Measurements from ENCODE around the gene KRTAP5-9.
"Not testable (repeated sequence)": the region's sequence is repeated elsewhere in the genome, so short reads cannot be mapped to it uniquely, and the experiment has no call there.

The KRTAP5-9 gene

GRCh38 chr11:71548120-71548519 lies at the start of gene KRTAP5-9:
Gene KRTAP5-9 (plus strand): TSS chr11:71548420. CDS start chr11:71548658, 238 bp downstream.
- DNase-seq = no peak

- DNase-seq = no peak
Observed at GRCh38 chr11:71499125-71499524, 49.1 kb upstream of the KRTAP5-9 start.

- no peak for DNase-seq
Observed at GRCh38 chr11:71499546-71499945, 48.7 kb upstream of the KRTAP5-9 start.

GRCh38 chr11:71500601-71501021 lies 47.6 kb upstream of the KRTAP5-9 start:
- DNase-seq = no peak

GRCh38 chr11:71501071-71501985 lies 46.9 kb upstream of the KRTAP5-9 start:
- no peak for DNase-seq

GRCh38 chr11:71502026-71502425 lies 46.2 kb upstream of the KRTAP5-9 start:
- no peak for DNase-seq

- no peak for DNase-seq
Observed at GRCh38 chr11:71502871-71503435, 45.3 kb upstream of the KRTAP5-9 start.

GRCh38 chr11:71504531-71504930 lies 43.7 kb upstream of the KRTAP5-9 start:
- DNase-seq = peak; percentile 32

GRCh38 chr11:71505001-71505400 lies 43.2 kb upstream of the KRTAP5-9 start:
- DNase-seq = no peak

- no peak for DNase-seq
Observed at GRCh38 chr11:71505781-71506180, 42.4 kb upstream of the KRTAP5-9 start.

- no peak for DNase-seq
Observed at GRCh38 chr11:71507102-71507501, 41.1 kb upstream of the KRTAP5-9 start.

- no peak for DNase-seq
Observed at GRCh38 chr11:71518506-71519471, 29.4 kb upstream of the KRTAP5-9 start.

- no peak for DNase-seq
Observed at GRCh38 chr11:71519546-71519945, 28.7 kb upstream of the KRTAP5-9 start.

- no peak for DNase-seq
Observed at GRCh38 chr11:71525188-71525937, 22.9 kb upstream of the KRTAP5-9 start.

GRCh38 chr11:71525938-71526495 lies 22.2 kb upstream of the KRTAP5-9 start:
- no peak for DNase-seq

- not testable (repeated sequence) for DNase-seq
Observed at GRCh38 chr11:71526796-71527575, 21.2 kb upstream of the KRTAP5-9 start, which contains the start of gene KRTAP5-7. Gene KRTAP5-7 (plus strand): TSS chr11:71527267. CDS start chr11:71527301, 34 bp downstream.

GRCh38 chr11:71527576-71528210 lies 20.5 kb upstream of the KRTAP5-9 start:
- DNase-seq = no peak

GRCh38 chr11:71530602-71531001 lies 17.6 kb upstream of the KRTAP5-9 start:
- no peak for DNase-seq

GRCh38 chr11:71532036-71532610 lies 16.1 kb upstream of the KRTAP5-9 start:
- DNase-seq = no peak
